Ovary (tissue), 9 donors: ENCODE results near the gene PCGF3. TPM values are rescaled to one million over a fixed set of nuclear protein-coding genes. Genes with fewer than 3 reads are reported as not detected.
"Not testable (repeated sequence)": the region's sequence is repeated elsewhere in the genome, so short reads cannot be mapped to it uniquely, and the experiment has no call there.

Experiments
- DNase-seq, 5 donors: peaks; one replicate each; pipeline ENCODE4 v3.0.0-alpha.2; 2019 to 2020
- H3K27ac ChIP-seq, 2 donors: fragments of 200-600 bp; one replicate each; pipeline versions ENCODE4 v1.5.1 to v1.8.0; 2019 to 2022
- H3K27me3 ChIP-seq: fragments of 200-600 bp; one replicate; pipeline ENCODE4 v1.8.0; 2022
- H3K36me3 ChIP-seq: fragments of 200-600 bp; sonication (generic); one replicate; pipeline ENCODE4 v1.5.1; 2019
- H3K4me1 ChIP-seq: one replicate; pipeline ENCODE4 v1.8.1; 2013; ENCODE audit warnings: mild to moderate bottlenecking, moderate library complexity; ENCODE audit not compliant: insufficient read depth
- H3K4me3 ChIP-seq: fragments of 200-600 bp; sonication (generic); one replicate; pipeline ENCODE4 v1.5.1; 2017
- H3K9me3 ChIP-seq, 2 donors: fragments of 200-600 bp in 1 of 2; sonication (generic) in 1 of 2; one replicate each; pipeline versions ENCODE4 v1.5.1 to v1.8.1; 2013 to 2019; ENCODE audit warnings: mild to moderate bottlenecking in 1 of 2, moderate library complexity in 1 of 2
- EP300 ChIP-seq: sonication (generic); formaldehyde crosslinking; IDR thresholded peaks from one replicate; pipeline ENCODE4 v1.6.1; 2017; ENCODE audit warnings: antibody characterized with exemption
- POLR2A ChIP-seq: fragments of 450-650 bp; IDR thresholded peaks from one replicate; pipeline ENCODE4 v1.6.1; 2017; ENCODE audit warnings: antibody characterized with exemption, mild to moderate bottlenecking, moderate library complexity
- WGBS, 3 donors: extraction: QIAGEN DNeasy Blood & Tissue Kit in 1 of 3; methylation state at CpG; one replicate each; pipeline versions ENCODE4 v1.1.5 to v1.1.7; 2013 to 2017; 5-methylcytosine and 5-hydroxymethylcytosine counted together
- intact Hi-C, 4 donors: fragments of 100-400 bp; cut with DNase I; formaldehyde crosslinking; loops; one replicate each; pipeline versions ENCODE4 v1.11.0 to v1.15.1; 2022 to 2023
- polyA plus RNA-seq, 2 donors: library from polyadenylated mRNA; stranded (reverse); fragments of 200-250 nt in 1 of 2; fragments of 350-450 nt in 1 of 2; fragmentation: Illumina TruSeq in 1 of 2; extraction: RNeasy Lipid Tissue Mini Kit (QIAGEN cat#74804) in 1 of 2; gene quantifications; one replicate each; pipeline ENCODE4 v1.2.3, GENCODE V29; 2013 to 2014
- total RNA-seq, 7 donors: library from RNA; depleted of rRNA in 2 of 7; stranded (reverse); fragments of >200 nt in 2 of 7; fragmentation: NEBNext Ultra II Directional in 3 of 7; extraction: Animal tissue kit (Norgen Biotek cat#: 25700) in 3 of 7; gene quantifications; one replicate each; pipeline versions ENCODE4 v1.1.0 to v1.2.4, GENCODE V29; 2016 to 2023
- TF ChIP-seq, protein P1 (sequence below), 3 donors: fragments of 450-650 bp in 2 of 3; fragments of 200-600 bp in 1 of 3; IDR thresholded peaks; one replicate each; pipeline versions ENCODE4 v1.5.1 to v1.8.0; 2016 to 2022; ENCODE audit warnings: antibody characterized with exemption in 3 of 3, mild to moderate bottlenecking in 1 of 3
- donor health status: DM: no; HTN: no; CAD: no; lungs with moderate emphysema.
- donor health status: DM: no; HTN: no; CAD: no.
- donor health status: Bipolar disorder and iron deficiency.
- donor health status: DM: yes; HTN: yes; CAD: no.
- donor health status: DM: no; HTN: no; CAD: no.
- donor health status: DM: yes; HTN: yes; CAD: no.

PCGF3 gene
- total and polyA plus RNA-seq, 9 donors, result 21.7 to 51.2 (median 45.3) TPM

GRCh38 chr4:733631-733980 is 28.0 kb downstream of the PCGF3 start:
- Histone ChIP-seq H3K4me3 (no peak overlapping the region), H3K4me1 (no peaks in the 10 kb centered on the region), H3K9me3 (no peaks in the 10 kb centered on the region), H3K36me3 (no peaks in the 10 kb centered on the region), H3K27me3 (no peaks in the 10 kb centered on the region), H3K27ac (no peak overlapping the region)
- DNase-seq, result no peak
- intact Hi-C loops, result loop anchor here in 1 of 4 donors (10.0 kb wide), 1 partner anchor 251 kb away; the partner anchor contains the start of gene IDUA
- TF ChIP-seq, protein P1, sequence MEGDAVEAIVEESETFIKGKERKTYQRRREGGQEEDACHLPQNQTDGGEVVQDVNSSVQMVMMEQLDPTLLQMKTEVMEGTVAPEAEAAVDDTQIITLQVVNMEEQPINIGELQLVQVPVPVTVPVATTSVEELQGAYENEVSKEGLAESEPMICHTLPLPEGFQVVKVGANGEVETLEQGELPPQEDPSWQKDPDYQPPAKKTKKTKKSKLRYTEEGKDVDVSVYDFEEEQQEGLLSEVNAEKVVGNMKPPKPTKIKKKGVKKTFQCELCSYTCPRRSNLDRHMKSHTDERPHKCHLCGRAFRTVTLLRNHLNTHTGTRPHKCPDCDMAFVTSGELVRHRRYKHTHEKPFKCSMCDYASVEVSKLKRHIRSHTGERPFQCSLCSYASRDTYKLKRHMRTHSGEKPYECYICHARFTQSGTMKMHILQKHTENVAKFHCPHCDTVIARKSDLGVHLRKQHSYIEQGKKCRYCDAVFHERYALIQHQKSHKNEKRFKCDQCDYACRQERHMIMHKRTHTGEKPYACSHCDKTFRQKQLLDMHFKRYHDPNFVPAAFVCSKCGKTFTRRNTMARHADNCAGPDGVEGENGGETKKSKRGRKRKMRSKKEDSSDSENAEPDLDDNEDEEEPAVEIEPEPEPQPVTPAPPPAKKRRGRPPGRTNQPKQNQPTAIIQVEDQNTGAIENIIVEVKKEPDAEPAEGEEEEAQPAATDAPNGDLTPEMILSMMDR (IDR thresholded peaks at IDR 0.05), result no peak
- no peak for TF ChIP-seq EP300
- no peak for TF ChIP-seq POLR2A
- 88 to 94% (median 91%) methylated on average over 18 of the region's 18 CpGs for WGBS, 3 donors

GRCh38 chr4:734075-734474 is 28.4 kb downstream of the PCGF3 start:
- intact Hi-C loops, result loop anchor here in 1 of 4 donors (10.0 kb wide), 1 partner anchor 251 kb away; the partner anchor contains the start of gene IDUA
- H3K36me3 ChIP-seq, result no peaks in the 10 kb centered on the region
- H3K9me3 ChIP-seq, result no peaks in the 10 kb centered on the region
- no peak overlapping the region for H3K27ac ChIP-seq
- 85 to 89% (median 87%) methylated on average over 9 of the region's 9 CpGs for WGBS, 3 donors
- TF ChIP-seq POLR2A (no peak), EP300 (no peak)
- TF ChIP-seq, protein P1 (IDR thresholded peaks at IDR 0.05), result no peak
- H3K27me3 ChIP-seq, result no peaks in the 10 kb centered on the region
- H3K4me1 ChIP-seq, result no peaks in the 10 kb centered on the region
- no peak for DNase-seq
- no peak overlapping the region for H3K4me3 ChIP-seq

GRCh38 chr4:734951-735350 is 29.3 kb downstream of the PCGF3 start:
- no peak for DNase-seq
- Histone ChIP-seq H3K27ac (no peak overlapping the region), H3K36me3 (no peaks in the 10 kb centered on the region), H3K4me3 (no peak overlapping the region), H3K9me3 (no peaks in the 10 kb centered on the region), H3K4me1 (no peaks in the 10 kb centered on the region), H3K27me3 (no peaks in the 10 kb centered on the region)
- 89 to 94% (median 91%) methylated on average over 8 to 9 of the region's 9 CpGs for WGBS, 3 donors
- TF ChIP-seq POLR2A (no peak), EP300 (no peak)
- TF ChIP-seq, protein P1 (IDR thresholded peaks at IDR 0.05), result no peak
- intact Hi-C loops, result loop anchor here in 1 of 4 donors (10.0 kb wide), 1 partner anchor 250 kb away; the partner anchor contains the start of gene IDUA

- H3K27me3 ChIP-seq, result no peaks in the 10 kb centered on the region
- 90 to 92% (median 90%) methylated on average over 8 of the region's 8 CpGs for WGBS, 3 donors
- no peaks in the 10 kb centered on the region for H3K9me3 ChIP-seq
- no peak overlapping the region for H3K4me3 ChIP-seq
- no peak for DNase-seq
- H3K36me3 ChIP-seq, result no peaks in the 10 kb centered on the region
- intact Hi-C loops, result loop anchor here in 1 of 4 donors (10.0 kb wide), 1 partner anchor 249 kb away; the partner anchor contains the start of gene IDUA
- H3K27ac ChIP-seq, result no peak overlapping the region
- H3K4me1 ChIP-seq, result no peaks in the 10 kb centered on the region
- TF ChIP-seq POLR2A (no peak), EP300 (no peak)
- TF ChIP-seq, protein P1 (IDR thresholded peaks at IDR 0.05), result no peak
These were observed 30.0 kb downstream of the PCGF3 start for GRCh38 chr4:735583-735982.

DNA sequence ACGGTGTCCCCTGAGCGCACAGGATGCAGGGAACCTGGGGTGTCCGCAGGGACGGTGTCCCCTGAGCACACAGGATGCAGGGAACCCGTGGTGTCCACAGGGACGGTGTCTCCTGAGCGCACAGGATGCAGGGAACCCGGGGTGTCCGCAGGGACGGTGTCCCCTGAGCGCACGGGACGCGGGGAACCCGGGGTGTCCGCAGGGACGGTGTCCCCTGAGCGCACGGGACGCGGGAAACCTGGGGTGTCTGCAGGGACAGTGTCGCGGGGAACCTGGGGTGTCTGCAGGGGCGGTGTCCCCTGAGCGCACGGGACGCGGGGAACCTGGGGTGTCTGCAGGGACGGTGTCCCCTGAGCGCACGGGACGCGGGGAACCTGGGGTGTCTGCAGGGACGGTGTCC is 30.9 kb downstream of the PCGF3 start:
- H3K9me3 ChIP-seq, H3K4me3 ChIP-seq, DNase-seq, H3K36me3 ChIP-seq, H3K27ac ChIP-seq, H3K4me1 ChIP-seq, H3K27me3 ChIP-seq: not testable (repeated sequence)
- 95 to 97% (median 95%) methylated on average over 31 to 33 of the region's 34 CpGs for WGBS, 3 donors
- intact Hi-C loops, result loop anchor here in 1 of 4 donors (10.0 kb wide), 1 partner anchor 248 kb away; the partner anchor contains the start of gene IDUA
